ENCODE results near the gene SLC35F4. TPM values are rescaled to one million over a fixed set of nuclear protein-coding genes. Genes with fewer than 3 reads are reported as not detected.

Gene SLC35F4
- total and polyA plus RNA-seq, 2 donors (not counting 3 experiments of a cell fraction or from before 2014, with no cell fraction given): not detected

DNA sequence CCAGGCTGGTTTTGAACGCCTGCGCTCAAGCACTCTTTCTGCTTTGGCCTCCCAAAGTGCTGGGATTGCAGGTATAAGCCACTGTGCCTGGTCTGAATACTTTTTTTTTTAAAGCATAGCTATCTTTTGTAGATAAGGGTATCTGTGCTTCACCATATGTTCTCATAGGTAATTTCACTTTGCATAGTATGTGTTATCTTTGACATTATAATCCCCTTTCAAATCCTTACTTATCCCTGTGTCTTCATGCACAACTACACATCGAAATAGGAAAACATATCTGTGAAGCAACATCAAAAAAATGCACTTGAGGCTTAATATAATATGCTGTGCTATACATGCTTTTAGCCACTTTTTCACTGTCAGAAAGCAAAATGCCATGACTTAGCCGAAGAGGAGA lies 94.1 kb downstream of the SLC35F4 start:
- intact Hi-C loops (cut with micrococcal nuclease) (no loop called here), dilution Hi-C loops (cut with MboI; ENCODE audit: extremely low pct_ligation_motif_present, low sequenced_read_pairs) (no loop called here)
- Histone ChIP-seq H3K9ac (replicated peaks; ENCODE audit: extremely low read depth, insufficient read depth, low read length) (no peak overlapping the region), H3K9me3 (replicated peaks; ENCODE audit: control insufficient read depth, insufficient read depth, low read length) (no peaks in the 10 kb centered on the region), H3K27me3 (ENCODE audit: control insufficient read depth in 2 of 2, insufficient read depth in 2 of 2, low read length in 2 of 2) (no peaks in the 10 kb centered on the region), H3K79me2 (ENCODE audit: control insufficient read depth, insufficient read depth, low read length) (no peaks in the 10 kb centered on the region), H3K36me3 (ENCODE audit: control insufficient read depth in 2 of 2, extremely low read depth in 1 of 2, insufficient read depth in 2 of 2, low read length in 2 of 2) (no peaks in the 10 kb centered on the region), H3K4me2 (ENCODE audit: insufficient read depth, low read length) (no peak overlapping the region), H3K27ac (ENCODE audit: insufficient read depth, low read depth, low read length) (no peak overlapping the region), H3K9me1 (replicated peaks; ENCODE audit: control insufficient read depth, extremely low read depth, insufficient read depth, low read length) (no peaks in the 10 kb centered on the region), H3K4me1 (ENCODE audit: control insufficient read depth, extremely low read depth, insufficient read depth, low read length) (no peaks in the 10 kb centered on the region), H4K20me1 (replicated peaks; ENCODE audit: control insufficient read depth, extremely low read depth, insufficient read depth, low read length) (no peaks in the 10 kb centered on the region), H2AFZ (ENCODE audit: low read depth, low read length) (no peak overlapping the region), H3K4me3 (replicated peaks in 1 of 3; ENCODE audit: insufficient read depth in 1 of 3, low read depth in 1 of 3, low read length in 3 of 3) (no peak overlapping the region)
- CTCF ChIA-PET: no interaction called here
- BruUV-seq (replicated peaks): no TSS peak
- POLR2A ChIA-PET: no interaction called here
- TF ChIP-seq JUN (IDR thresholded peaks at IDR 0.05; ENCODE audit: borderline replicate concordance, insufficient read depth, insufficient read length, low read depth) (no peak), MYC (IDR thresholded peaks at IDR 0.05; ENCODE audit: low read depth, low read length) (no peak)
- TF ChIP-seq, protein P1, sequence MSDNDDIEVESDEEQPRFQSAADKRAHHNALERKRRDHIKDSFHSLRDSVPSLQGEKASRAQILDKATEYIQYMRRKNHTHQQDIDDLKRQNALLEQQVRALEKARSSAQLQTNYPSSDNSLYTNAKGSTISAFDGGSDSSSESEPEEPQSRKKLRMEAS (IDR thresholded peaks at IDR 0.05; ENCODE audit: insufficient read depth, insufficient read length): no peak
- TF ChIP-seq, protein P2, sequence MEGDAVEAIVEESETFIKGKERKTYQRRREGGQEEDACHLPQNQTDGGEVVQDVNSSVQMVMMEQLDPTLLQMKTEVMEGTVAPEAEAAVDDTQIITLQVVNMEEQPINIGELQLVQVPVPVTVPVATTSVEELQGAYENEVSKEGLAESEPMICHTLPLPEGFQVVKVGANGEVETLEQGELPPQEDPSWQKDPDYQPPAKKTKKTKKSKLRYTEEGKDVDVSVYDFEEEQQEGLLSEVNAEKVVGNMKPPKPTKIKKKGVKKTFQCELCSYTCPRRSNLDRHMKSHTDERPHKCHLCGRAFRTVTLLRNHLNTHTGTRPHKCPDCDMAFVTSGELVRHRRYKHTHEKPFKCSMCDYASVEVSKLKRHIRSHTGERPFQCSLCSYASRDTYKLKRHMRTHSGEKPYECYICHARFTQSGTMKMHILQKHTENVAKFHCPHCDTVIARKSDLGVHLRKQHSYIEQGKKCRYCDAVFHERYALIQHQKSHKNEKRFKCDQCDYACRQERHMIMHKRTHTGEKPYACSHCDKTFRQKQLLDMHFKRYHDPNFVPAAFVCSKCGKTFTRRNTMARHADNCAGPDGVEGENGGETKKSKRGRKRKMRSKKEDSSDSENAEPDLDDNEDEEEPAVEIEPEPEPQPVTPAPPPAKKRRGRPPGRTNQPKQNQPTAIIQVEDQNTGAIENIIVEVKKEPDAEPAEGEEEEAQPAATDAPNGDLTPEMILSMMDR (IDR thresholded peaks at IDR 0.05; ENCODE audit: extremely low read depth in 1 of 2, insufficient read depth in 1 of 2, low read depth in 1 of 2, low read length in 2 of 2): no peak
- DNase-seq (ENCODE audit: low read depth, low spot score) (no peak), FAIRE-seq (no peak)

DNA sequence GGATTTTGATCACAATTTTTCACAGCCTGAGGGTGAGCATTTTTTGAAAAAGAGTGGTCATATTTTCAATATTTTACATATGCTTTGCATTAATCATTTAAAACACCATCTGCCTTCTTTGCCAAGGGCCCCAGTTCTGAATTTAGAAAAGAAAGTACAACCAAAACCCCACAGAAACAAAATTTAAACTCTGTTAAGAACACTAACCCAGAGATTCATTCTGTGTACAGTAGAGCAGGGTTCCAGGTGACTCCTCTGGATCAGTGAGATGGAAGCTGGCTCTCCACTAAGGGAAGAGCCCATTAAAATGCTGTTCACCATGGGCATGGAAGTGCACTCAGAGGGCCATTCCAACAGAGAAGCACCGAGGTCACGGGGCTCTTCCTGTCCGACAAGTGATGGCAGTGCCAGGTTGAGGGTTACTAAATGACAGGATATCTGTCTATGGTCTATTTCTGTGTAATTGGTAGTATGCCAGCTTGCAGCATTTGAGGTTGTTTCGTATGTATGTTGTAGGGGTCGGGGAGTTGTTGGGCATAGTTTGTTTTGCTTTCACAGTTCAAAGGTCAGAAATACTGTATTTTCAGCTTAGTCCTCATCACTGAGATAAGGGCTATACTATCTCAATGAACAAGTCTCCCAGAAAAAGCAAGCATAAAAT lies 95.9 kb downstream of the SLC35F4 start:
- TF ChIP-seq EZH2 (IDR thresholded peaks at IDR 0.05; ENCODE audit: borderline replicate concordance, low read depth, low read length, severe bottlenecking) (no peak), POLR2AphosphoS5 (IDR thresholded peaks at IDR 0.05; ENCODE audit: insufficient read depth, low read depth, low read length) (no peak), POLR2A (IDR thresholded peaks at IDR 0.05; ENCODE audit: low read depth, low read length) (no peak), FOS (IDR thresholded peaks at IDR 0.05; ENCODE audit: borderline replicate concordance, insufficient read depth, low read length) (no peak), MYC (IDR thresholded peaks at IDR 0.05; ENCODE audit: low read depth, low read length) (no peak)
- TF ChIP-seq, protein P2 (IDR thresholded peaks at IDR 0.05; ENCODE audit: extremely low read depth in 1 of 2, insufficient read depth in 1 of 2, low read depth in 1 of 2, low read length in 2 of 2): no peak
- TF ChIP-seq, protein P1 (IDR thresholded peaks at IDR 0.05; ENCODE audit: insufficient read depth, insufficient read length): no peak
- Histone ChIP-seq H3K4me3 (replicated peaks in 1 of 3; ENCODE audit: insufficient read depth in 1 of 3, low read depth in 1 of 3, low read length in 3 of 3) (no peak overlapping the region), H4K20me1 (replicated peaks; ENCODE audit: control insufficient read depth, extremely low read depth, insufficient read depth, low read length) (no peaks in the 10 kb centered on the region), H3K9ac (replicated peaks; ENCODE audit: extremely low read depth, insufficient read depth, low read length) (no peak overlapping the region), H3K9me1 (replicated peaks; ENCODE audit: control insufficient read depth, extremely low read depth, insufficient read depth, low read length) (no peaks in the 10 kb centered on the region), H3K79me2 (ENCODE audit: control insufficient read depth, insufficient read depth, low read length) (no peaks in the 10 kb centered on the region), H3K4me1 (ENCODE audit: control insufficient read depth, extremely low read depth, insufficient read depth, low read length) (no peaks in the 10 kb centered on the region), H3K9me3 (replicated peaks; ENCODE audit: control insufficient read depth, insufficient read depth, low read length) (no peaks in the 10 kb centered on the region), H3K36me3 (ENCODE audit: control insufficient read depth in 2 of 2, extremely low read depth in 1 of 2, insufficient read depth in 2 of 2, low read length in 2 of 2) (no peaks in the 10 kb centered on the region), H3K4me2 (ENCODE audit: insufficient read depth, low read length) (no peak overlapping the region), H3K27ac (ENCODE audit: insufficient read depth, low read depth, low read length) (no peak overlapping the region), H2AFZ (ENCODE audit: low read depth, low read length) (no peak overlapping the region), H3K27me3 (ENCODE audit: control insufficient read depth in 2 of 2, insufficient read depth in 2 of 2, low read length in 2 of 2) (no peaks in the 10 kb centered on the region)
- ChIA-PET POLR2A (no interaction called here), CTCF (no interaction called here)
- BruUV-seq (replicated peaks): no TSS peak
- intact Hi-C loops (cut with micrococcal nuclease) (no loop called here), dilution Hi-C loops (cut with MboI; ENCODE audit: extremely low pct_ligation_motif_present, low sequenced_read_pairs) (no loop called here)
- DNase-seq (ENCODE audit: low read depth, low spot score): no peak
- FAIRE-seq: no peak

Data from endothelial cell of umbilical vein (primary cell).